Amniotic epithelial cell (primary cell): ENCODE results near the gene AANAT.

Source experiments
- DNase-seq: peaks from one replicate; pipeline ENCODE4 v3.0.0-alpha.2; 2010; ENCODE audit warnings: low read depth

AANAT gene

DNA sequence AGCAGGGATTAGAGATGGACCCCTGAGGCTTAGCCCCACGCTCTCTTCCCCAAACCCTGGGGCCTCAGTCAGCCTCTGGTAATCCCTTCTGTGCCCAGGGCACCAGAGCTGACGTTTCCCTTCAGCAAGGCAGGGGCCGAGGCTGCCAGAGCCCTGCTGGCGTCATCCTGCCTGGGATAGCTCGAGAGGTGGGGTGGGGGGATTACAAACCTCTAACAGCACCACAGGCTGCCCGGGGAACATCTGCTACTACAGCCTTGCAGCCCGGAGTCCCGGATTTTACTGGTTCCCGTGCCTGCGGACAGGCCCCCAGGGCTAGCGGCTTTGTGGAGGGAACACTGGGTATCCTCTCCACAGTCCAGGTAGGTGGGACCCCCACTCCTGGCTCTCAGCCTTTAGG is at the start of gene AANAT:
TSS of gene AANAT (plus strand) at position 238 of the 400 bp plus-strand sequence. CDS start 1,144 bp downstream, outside the sequence.
- DNase-seq = no peak

DNA sequence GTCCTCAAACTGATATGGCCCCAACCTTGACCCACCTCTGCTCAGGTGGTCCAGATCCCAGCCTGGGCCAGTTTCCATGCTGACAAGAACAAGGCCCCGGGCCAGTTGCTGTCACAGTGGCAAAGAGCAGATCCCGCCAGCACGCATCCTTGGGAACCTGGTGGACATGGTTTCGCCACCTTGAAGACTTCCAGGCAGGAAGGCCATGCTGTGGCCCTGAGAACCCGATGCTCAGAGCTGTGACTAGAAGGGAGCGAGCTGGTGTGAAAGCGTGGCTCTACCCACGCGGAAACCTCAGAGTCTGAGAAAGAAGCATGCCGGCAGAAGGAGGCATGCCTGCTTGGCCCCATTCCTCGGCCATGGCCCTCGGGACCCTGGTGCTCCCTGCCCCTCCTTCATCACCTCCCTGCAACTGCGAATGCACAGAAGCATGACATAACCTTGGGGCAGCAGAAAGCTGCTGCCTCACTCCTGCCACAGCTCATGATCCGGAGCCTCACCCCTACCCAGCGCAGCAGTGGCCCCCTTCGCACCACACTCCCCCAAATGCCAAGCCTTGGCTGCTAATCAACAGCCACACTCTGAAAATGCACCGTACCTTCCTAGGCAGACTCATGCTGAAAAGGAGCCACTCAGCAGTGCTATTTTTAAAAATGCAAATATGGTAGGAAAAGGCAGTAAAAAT is 47.7 kb upstream of the AANAT start:
- no peak for DNase-seq

DNA sequence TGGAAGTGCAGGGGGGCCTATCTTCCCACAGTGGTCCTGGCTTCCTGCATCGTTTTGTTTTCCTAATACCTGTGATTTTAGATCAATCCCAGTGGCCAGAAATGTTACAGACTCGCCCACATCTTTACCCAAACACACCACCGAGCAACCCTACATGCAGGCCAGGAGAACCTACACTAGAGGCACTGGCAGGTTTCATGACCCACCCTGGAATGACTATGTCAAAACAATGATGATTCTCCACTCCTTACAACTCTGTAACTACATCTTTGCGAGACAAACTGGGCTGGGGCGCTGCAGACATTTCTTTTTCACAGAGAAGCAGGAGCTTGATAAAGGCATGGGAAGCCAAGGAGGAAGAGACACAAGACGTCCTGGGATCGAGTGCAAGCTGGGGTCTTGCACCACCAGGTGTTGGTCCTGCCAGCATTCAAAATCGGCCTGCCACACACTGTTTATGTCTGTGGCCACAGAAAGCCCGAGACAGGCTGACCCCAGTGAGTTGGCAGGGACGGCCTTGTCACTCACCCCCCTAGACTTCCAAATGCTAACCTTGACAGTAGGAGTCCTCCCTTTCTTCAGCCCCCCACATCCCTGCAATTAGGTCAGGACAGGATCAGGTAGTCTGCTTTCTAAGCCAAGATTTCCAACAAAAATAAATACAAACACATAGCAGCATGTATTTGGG is 46.9 kb upstream of the AANAT start:
- DNase-seq = no peak

DNA sequence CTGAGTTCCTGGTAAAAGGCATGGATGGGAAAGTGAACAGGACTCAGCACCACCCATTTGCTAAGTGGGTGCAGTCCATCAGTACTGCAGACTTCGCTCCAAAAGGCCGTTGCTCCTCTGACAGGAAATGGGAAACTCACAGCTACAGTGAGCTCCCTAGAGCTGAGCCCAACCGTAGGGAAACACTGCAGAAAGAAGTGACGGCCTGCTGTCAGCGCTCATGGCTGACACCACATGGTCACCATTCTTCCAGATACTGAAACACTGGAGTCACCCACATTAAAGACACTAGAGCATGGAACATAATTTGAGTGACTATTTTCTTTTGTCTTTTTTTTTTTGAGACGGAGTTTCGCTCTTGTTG is 46.4 kb upstream of the AANAT start:
- DNase-seq = no peak

DNA sequence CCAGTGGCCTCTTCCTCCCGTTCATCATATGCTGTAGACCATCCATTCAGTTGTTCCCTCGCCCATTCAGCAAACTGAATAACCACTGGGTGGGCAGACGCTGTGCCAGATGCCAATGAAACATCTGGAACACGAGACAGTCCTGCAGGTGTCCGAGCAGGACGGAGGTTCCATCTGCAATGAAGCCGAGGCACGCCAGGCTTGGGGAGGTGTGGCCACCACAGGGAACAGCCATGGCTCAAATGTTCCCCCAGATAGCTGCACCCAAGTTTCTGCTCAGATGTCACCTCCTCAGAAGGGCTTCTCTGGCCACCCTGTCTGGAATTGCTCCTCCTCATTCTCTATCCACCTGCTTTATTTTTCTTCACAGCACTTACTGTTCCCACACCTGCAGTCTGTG is 45.0 kb upstream of the AANAT start:
- DNase-seq = no peak

DNA sequence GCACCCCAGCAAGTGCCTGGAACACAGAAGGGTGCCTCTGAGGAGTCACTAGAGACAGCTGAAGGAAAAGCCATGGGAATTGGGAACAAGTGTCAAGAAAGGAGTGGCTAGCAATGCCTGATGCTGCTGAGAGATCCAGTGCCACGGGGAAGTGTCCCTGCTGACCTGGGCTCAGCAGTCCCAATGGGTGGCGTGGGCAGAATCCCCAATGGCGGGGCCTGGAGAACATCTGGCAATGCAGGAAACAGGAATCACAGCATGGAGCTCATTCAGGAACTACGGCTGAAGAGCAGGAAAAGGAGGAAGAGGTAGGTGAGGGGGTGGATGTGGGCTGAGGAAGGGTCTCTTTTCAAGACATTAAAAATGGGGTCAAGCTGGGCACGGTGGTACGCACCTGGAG is 44.5 kb upstream of the AANAT start:
- DNase-seq = no peak

DNA sequence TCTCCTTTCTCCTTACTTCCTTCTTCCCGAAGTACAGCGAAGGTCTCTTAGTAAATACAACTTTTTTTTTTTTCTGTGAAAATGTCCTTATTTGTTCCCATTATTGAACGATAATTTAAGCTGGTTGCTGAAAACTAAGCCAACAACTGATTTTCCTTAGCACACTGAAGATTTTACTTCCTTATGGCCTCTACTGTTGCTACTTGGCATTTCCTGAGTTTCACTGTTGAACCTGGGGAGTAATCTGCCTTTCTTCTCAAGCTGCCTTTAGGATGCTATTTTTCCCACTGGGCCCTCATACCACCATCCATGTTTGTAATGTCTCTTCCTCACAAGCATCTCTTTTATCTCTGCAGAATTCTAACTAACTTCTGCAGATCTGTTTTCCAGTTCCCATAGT is 40.5 kb upstream of the AANAT start:
- DNase-seq = no peak

DNA sequence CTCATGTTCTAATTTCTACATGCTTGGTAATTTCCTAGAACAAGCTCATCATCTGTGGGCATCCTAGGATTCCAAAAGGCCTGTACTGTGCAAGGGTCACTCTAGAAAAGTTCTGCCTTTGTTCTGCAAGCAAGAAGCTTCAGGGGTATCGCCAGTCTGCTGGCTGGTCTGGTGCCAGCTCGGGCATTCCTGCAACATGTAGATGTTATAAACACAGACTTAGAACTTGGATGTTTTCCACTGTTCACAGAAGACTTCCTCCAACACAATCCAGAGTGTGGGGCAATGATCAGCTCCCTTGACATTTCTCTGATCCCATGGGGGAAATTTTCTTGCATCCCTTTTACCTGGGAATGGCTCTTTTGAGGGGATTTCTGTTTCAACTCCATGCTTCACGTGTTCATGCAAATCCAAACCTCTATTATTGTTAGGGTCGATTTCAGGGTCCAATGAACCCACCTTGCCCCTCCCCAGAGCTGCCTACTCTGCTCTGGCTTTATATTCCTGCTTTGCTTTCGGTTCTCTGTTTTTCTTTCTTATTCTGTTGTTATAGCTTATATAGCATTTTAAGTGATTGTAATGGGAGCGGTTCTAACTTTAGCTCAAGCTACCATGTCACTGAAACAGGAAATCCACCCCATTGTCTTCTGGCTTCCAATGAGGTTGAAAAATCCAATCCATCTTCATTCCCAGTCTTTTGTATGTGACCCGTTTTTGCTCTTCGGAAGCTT is 39.7 kb upstream of the AANAT start:
- peak; percentile 79 for DNase-seq

DNA sequence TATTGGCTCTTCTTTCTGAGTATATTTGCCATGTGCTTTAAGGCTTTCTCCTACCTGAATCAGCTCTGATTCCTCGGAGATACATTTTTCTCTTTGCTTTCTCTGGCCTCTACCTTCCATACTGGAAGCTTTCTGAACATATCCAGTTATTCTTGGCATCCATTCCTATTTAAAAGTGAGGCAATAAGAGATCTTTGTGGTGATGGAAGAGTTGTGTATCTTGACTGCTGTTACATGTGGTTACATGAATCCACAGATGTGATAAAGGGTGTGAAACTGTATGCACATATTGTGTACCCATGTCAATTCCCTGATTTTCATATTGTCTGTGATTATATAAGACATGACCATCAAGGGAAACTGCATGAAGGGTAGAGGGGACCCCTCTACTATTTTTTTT is 38.9 kb upstream of the AANAT start:
- DNase-seq = peak; percentile 55

DNA sequence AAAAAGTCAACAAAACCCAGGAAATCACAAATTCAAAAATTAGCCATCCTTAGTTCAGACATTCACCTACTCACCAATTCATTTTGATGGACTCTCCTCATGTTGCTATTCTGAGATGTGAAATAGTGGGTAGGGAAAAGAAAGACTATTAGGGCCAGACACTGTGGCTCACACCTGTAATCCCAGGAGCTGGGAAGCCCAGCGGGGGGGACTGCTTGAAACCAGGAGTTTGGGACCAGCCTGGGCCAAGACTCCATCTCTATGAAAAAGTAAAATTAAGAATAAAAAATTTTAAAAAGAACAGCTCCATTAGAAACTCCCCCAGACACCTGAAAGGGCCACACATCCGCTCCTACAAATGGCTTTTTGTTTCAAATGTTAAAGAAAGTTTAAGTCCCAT is 35.9 kb upstream of the AANAT start:
- DNase-seq = no peak

DNA sequence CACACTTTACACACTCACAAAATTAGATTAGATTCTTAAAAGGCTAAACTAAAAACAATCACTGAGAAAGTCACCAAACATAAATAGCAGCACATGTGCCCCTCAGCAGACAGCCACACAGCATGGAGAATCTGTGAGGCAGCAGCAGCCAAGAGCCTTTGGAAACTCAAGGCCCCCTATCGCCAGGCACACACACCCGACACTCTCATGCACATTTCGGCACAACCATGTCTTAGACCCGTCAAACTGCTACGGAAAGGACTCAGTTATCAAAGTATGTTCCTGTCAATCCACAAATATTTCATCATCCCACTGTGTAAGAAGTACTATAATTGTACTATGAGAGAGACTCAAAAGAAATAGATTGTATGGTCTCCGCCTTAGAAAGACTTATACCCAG is 35.4 kb upstream of the AANAT start:
- DNase-seq = no peak

DNA sequence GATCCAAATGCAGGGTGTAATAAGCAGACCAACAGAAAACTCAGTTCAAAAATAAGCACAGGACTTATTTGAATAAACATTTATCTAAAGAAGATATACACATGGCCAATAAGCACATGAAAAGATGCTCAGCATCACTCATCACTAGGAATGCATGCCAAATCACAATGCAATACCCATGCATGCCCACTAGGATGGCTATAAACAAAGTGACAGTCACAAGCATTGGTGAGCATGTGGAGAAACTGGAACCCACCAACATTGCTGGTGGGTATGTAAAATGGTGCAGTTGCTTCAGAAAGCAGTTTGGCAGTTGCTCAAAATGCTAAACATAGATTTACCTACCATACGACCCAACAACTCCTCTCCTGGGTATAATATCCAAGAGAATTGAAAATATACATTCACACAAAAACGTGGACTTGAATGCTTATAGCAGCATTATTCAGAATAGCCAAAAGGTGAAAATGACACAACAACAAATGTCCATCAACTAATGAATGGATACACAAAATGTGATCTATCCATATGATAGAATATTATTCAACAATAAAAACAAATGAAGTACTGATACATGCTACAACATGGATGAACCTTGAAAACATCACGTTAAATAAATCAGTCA is 34.6 kb upstream of the AANAT start:
- peak; percentile 31 for DNase-seq

DNA sequence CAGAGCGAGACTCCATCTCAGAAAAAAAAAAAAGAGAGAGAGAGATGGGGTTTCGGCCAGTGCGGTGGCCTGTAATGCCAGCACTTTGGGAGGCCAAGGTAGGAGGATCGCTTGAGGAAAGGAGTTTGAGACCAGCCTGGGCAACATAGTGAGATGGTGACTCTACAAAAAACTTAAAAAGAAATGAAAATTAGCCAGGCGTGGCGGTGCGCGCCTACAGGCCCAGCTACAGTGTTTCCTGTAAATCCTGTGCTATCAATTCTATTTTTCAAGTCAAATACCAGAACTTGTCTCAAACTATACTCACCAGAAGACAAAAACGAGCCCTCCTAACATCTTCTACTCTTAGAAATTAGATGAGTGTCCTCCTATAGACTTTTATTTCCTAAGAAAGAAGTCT is 33.7 kb upstream of the AANAT start:
- DNase-seq = no peak

DNA sequence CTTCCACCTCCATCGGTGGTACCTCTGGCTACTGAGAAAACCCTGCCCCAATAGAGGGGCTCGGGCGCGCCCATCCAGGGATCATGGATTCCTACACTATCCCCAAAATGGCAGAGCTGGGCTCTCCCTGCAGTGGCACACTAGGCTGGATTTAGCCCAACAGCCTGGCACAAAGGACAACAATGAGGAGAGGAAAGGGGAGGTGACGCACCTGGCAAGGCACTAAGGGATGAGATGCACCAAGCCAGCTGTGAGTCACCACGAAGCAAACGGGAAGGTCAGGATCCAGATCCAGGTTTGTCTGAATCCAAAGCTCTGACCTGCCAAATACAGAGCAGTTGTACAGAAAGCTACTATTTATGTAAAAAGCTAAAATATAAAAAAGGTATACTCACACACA is 32.5 kb upstream of the AANAT start:
- no peak for DNase-seq

DNA sequence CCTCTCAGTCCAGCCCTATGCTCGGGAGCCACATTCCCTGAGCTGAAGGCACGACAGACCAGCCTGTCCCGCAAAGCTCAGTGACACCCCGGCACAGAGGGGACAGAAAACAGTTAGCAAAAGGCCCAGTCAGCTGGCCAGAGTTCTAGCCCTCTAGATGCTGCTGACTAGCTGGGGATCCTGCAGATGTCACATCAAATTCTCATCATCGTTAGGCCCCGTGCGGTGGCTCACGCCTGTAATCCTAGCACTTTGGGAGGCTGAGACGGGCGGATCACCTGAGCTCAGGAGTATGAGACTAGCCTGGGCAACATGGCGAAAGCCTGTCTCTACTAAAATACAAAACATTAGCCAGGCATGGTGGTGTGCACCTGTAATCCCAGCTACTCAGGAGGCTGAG is 31.7 kb upstream of the AANAT start:
- no peak for DNase-seq

DNA sequence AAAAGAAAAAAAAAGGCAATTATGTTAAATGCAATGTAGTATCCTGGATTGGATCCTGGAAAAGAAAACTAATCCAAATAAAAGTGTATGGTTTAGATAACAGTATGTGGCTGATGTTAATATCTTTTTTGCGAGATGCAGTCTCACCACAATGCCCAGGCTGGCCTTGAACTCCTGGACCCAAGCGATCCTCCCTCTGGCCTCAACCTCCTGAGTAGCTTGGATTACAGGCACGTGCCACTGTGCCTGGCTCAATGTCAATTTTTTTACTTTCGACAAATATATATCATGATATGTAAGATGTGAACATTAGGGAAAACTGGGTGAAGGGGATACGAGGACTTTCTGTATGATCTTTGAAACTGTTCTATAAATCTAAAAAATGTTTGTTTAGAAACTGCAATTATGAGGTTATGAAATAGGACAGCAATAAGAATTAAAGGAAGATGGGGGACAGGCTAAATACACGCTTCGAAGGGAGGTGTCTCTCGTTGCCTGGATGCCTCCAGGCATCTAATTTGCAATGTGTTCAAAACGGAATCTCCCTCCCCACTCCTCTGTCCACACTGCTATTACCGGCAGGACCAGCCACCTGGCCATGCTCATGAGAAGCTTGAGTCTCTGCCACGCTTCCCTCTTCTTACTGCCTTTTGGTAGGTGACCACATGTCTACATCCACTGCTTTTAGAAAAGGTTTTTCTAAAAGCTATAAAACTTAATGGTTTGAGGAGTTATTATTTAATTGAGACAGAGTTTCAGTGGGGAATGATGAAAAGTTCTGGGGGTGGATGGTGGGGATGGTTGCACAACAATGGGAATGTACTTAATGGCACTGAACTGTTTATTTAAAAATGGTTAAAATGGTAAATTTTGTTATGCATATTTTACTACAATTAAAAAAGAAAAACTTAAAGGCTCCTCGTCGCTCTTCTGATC is 29.7 kb upstream of the AANAT start:
- DNase-seq = no peak

DNA sequence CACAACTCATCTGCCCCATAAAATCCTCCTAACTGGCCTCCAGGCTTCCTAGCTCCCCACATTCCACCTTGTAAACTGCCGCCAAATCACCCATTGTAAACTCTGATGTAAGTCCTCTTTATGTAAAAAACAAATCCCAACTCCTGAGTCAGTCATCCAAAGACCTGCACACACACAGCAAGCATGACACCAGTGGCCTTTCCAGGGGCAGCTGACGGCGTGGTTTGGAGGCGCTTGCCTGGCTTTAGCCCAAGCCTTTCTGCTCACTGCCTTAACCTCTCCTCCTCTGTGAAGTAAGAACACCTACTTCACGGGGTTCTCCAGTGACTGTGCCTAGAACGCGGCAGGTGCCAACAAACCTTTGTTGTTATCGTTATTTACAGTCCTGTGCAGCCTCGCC is 28.5 kb upstream of the AANAT start:
- no peak for DNase-seq

DNA sequence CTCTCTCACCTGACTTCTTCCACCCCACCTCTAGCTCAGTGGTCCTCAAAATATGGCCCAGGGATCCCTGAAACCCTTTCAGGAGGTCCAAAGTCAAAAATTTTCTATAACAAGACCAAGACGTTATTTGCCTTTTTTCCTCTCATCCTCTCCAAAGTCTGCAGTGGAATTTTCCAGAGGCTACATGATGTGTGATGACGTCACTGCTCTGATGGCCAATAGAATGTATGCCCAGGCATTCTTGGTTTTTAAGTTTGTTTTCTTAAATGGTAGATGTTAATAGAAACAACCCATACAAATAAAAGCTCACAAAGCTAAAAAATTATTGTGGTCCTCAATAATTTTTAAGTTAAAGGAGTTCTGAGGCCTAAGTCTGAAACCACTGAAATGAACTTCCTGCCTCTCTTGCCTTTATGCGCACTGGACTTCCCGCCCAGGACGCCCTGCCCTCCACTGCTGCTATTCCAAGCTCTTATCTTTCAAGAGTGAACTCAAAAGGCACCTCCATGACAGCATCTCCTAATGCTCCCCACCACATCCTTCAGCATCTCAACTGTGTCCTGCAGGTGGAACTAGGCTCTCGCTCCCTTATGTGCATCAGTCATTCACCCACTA is 28.0 kb upstream of the AANAT start:
- DNase-seq = no peak

DNA sequence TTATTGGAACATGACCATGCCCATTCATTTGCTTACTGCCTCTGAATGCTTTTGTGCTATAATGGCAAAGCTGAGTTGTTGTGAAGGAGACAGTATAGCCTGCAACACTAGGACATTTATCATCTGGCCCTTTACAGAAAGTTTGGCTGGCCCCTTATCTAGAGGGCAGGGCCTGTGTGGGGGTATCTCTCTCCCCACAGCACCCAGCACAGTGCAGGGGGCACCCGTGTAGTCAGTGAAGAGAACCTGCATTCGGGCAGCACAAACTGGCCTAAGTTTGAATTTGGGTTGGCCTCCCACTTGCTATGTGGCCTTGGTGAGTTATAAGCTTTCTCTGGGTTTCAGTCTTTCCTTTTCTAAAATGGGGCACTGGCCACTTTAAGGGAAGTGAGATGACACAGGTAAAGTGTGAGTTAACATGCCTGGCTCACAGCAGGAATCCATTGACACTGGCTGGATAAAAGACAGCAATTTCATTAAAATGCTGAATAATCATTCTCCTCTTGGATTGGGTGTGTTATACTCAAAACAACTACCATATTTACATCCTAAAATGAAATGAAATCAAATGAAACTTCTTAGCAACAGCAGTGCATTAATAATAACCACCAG is 26.5 kb upstream of the AANAT start:
- no peak for DNase-seq

DNA sequence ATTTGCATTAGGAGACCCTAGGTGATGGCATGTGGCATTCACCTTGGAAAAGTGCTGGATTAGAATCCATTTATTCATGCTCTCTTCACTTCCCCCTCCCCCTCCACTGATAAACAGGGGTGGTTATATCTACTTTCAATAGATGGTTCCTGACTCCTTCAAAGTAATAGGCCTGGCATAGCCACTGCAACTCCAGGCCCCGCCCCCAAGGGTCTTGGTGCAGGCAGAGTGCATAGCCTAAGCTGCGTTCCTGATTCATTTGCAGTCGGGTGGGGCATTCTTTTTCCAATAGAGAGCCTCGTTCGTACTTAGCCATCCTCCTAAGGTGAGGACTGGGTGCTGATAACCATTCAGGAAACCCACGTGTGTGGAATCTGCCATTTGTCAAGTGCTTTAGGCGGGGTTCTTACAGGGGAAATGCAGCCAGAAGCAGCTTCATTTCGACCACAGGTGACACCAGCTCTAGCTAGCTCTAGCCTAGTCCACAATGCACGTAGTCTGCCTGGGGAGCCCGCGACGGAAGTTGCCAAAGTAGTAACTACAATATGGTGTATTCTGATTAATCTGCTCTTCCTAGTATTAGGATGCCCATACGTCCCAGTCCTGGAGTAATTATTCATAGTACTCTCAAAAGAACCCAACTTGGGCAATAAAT is 25.6 kb upstream of the AANAT start:
- DNase-seq = no peak
